HL-60/S4 treated with retinoic acid at 250 ng/mL for 4 days and 3 days (cell line): ENCODE data around the gene HPCA.
"Not testable (repeated sequence)": the region's sequence is repeated elsewhere in the genome, so short reads cannot be mapped to it uniquely, and the experiment has no call there.

Source experiments
- in situ Hi-C: fragments of 300-500 bp; cut with MboI; formaldehyde crosslinking; loops from 2 replicates; pipeline ENCODE4 v1.7.0; 2022; ENCODE audit warnings: low sequenced_read_pairs

HPCA gene

DNA sequence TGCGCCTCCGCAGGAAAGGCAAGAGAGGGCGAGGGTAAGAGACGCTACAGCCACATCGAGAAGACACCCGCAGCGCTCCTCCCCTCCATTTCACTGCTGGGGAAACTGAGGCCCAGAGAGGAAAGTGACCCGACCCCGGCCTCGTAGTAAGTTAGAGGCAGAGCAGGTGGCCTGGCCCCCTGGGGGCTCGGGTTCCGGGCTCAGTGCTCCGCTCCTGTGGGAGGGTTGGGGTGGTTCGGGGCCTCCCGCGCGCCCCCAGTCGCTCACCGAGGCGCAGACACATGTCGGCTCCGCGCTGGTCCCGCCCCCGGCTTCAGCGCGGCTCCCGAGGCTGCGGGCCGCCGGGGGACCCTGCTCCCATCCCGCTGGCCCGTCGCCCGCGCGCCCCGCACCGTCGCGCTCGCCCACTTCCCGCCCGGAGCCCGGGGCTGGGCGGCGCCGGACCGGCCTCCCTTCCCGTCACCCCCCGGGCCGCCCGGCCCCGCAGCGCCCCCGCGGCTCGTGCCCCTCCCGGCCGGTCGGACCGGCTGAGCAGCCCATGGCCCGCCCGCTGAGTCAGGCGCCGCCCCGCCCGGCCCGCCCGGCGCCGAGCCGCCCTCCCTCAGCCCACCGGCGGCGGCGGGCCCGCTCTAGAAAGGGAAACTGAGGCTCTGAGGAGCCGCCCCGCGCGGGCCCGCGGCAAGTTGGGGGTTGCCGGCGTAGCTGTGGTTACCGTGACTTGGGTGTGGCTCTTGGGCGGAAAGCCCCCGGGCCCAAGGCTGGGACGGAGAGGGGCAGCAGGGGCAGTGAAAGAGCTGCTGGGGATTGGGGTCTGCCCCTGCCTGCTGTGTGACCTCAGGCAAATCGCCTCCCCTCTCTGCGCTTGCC, 14.9 kb downstream of the HPCA start, which contains the start of gene TMEM54:
Gene TMEM54 (minus strand): TSS at position 434 of the 867 bp plus-strand sequence. CDS start 151 bp downstream, at position 283.
- in situ Hi-C loops = no loop called here

DNA sequence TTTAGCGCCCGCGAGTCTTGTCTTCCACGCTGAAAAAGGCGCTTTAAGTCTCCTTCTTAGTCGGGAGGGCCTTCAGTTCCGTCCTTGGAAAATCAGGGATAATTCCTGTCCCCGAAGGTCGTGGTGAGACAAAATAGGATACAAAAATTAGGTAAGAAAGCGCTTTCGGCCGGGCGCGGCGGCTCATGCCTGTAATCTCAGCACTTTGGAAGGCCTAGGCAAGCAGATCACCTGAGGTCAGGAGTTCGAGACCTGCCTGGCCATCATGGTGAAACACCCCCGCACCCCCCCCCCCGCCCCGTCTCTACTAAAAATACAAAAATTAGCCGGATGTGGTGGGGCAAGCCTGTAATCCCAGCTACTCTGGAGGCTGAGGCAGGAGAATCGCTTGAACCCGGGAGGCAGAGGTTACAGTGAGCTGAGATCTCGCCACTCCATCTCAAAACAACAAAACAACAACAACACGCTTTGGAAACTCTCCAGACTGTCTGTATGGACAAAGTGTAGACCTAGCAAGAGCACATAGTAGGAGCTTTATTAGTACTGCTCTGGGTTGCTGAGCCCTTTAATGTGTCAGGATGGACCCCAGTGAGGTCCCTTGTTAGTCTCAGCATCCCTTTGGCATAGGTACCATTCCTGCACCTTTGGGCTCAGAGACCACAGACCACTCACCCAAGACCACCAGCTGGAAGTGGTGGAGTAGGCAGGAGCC, 15.7 kb downstream of the HPCA start:
- in situ Hi-C loops = no loop called here

DNA sequence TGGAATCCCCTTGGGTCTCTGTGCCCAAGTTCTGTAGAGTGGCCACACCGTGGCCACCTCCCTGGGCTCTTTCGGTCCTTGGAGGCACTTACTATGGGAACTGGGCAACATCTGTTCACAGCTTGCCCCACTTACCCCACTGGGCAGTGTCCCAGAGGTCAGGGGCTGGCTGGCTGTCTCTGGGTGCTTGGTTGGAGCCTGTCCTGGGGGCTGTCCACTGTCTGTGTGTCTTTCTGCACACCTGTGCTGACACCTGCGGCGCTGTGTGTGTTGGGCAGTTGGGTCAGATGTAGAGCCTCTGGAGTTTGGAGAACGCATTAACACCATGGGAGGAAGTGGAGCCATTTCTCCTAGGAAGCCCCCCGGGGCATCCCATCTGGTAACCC, 16.2 kb downstream of the HPCA start:
- in situ Hi-C loops = no loop called here

DNA sequence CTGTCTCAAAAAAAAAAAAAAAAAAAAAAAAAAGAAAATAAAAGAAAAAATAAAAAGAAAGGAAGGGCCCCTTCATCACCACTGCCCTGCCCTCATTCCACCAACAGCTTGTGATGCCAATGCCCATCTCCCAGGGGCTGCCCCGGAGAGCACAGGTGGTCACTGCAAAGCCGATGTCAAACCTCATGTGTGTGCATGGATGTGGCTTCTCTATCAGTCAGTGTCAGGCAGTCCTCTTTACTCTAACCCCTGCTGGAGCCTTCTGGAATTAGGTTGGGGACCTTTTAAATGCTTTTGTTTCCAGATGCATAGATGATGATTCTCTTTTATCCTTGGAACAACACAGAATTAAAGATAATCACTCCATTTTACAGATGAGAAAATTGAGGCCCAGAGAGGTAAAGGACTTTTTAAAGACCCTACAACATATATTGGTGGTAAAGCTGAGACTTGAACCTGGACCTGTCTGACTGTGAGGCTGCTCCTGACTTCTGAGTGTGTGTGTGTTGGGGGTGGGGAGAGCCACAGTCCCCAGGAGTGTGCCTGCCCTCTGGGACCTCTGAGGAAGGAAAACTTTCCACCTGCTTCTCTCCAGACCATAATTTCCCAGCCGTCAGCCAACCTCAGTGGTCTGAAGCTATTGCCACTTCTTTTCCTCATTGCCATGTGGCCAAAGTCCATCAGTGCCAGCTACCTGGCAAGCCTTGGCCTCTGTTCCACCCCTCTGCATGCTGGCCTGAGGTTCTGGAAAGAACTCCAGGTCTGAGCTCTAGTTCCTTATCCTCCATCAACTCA, 17.9 kb downstream of the HPCA start:
- in situ Hi-C loops = no loop called here

DNA sequence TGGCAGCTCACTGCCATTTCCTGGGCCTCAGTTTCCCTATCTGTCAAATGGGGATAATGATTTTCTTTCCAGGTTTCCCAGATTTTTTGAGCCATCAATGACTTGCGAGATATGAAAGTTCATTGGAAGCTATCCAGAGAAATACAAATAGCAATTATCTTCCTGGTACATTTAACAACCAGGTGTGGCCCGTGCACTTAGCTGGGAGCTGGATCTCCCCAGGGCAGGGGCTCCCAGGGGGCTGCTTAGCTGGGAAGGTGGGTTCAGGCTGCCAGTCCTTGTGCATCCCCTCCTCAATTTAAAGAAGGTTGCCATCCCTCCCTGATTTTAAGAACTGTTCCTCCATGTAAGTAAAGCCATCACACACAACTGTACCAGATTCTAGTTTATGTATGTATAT, 18.5 kb downstream of the HPCA start:
- in situ Hi-C loops = no loop called here

DNA sequence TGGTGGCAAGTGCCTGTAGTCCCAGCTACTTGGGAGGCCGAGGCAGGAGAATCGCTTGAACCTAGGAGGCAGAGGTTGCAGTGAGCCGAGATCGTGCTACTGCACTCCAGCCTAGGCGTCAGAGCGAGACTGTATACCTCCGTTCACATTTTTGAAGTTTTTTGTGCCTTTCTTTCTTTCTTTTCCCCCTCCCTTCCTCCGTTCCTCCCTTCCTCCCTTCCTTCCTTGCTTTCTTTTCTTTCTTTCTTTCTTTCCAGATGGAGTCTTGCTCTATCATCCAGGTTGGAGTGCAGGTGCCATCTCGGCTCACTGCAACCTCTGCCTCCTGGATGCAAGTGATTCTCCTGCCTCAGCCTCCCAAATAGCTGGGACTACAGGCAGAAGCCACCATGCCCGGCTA, 19.3 kb downstream of the HPCA start:
- in situ Hi-C loops = not testable (repeated sequence)

DNA sequence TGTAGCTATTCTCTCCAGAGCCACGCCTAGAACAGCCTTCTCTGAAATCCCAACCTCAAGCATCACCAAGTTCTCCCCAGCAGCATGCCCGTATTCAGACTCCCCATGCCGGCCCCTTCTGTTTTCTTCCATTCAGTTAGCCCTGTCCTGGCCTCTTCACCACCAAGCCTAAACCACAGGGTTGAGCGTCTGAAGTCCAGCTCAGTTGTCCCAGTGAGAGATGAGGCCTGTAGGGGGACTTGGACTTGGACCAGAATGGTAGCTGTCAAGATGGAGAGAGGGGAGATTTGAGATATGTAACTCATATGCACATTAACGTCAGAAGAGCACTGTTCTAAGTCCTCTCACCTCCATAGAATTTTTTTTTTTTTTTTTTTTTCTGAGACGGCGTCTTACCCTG, 20.4 kb downstream of the HPCA start:
- in situ Hi-C loops = no loop called here

DNA sequence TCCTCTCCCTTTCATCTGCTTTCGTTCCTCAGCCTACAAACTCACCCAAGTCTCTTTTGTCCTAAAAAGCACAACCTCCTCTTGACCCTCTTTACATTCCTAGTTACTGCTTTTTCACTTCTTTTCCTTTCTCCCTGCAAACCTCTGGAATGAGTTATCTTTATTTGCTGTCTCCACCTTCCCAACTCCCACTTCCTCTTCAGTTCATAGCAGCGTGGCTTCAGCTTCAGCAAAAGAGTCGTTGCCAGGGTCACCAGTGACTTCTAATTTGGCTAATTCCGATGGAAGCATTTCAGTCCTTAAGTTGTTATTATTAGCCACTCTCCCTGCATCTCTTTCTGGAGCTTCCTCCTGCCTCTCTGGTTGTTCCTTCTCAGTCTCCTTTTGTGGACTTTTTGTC, 21.1 kb downstream of the HPCA start:
- in situ Hi-C loops = no loop called here

DNA sequence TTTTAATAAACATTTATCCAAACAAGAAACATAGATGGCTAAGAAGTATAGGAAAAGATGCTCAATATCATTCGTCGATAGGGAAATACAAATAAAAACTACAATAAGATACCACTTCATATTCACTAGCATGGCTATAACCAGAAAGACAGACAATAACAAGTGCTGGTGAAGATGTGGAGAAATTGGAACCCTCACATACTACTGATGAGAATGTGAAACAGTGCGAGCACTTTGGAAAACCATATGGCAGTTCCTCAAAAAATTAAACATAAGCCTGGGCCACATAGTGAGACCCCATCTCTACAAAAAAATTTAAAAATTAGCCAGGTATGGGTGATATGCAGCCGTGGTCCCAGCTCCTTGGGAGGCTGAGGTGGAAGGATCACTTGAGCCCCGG, 24.0 kb downstream of the HPCA start:
- in situ Hi-C loops = no loop called here

DNA sequence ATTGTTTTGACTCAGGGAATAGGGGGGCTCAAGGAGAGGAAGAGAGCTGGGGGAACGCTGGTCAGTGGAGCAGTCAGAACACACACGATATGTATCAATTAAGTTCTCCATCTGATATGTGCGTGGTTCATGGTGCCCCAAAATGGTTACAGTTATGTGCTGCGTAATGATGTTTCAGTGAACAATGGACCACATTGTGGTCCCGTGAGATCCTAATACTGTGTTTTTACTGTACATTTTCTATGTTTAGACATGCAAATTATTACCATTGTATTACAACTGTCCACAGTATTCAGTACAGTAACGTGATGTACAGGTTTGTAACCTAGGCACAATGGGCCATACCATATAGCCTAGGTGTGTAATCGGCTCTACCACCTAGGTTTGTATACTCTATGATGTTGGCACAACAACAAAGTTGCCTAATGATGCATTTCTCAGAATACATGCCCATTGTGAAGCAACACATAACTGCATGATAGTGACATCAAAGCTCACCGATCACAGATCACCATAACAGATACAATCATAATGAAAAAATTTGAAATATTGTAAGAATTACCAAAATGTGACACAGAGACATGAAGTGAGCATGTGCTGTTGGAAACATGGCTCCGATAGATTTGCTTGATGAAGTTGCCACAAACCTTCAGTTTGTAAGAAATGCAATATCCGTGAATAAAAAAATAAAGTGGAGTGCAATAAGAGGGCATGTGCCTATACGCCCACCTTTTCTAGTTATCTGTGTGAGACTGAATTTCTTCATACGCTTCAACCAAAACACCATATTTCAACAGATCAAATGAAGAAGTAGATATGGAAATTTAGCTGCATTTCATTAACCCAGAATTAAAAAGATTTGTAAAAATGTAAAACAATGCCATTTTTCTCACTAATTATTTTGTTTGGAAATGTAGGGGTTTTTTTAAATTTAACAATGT, 29.7 kb downstream of the HPCA start:
- in situ Hi-C loops = no loop called here

DNA sequence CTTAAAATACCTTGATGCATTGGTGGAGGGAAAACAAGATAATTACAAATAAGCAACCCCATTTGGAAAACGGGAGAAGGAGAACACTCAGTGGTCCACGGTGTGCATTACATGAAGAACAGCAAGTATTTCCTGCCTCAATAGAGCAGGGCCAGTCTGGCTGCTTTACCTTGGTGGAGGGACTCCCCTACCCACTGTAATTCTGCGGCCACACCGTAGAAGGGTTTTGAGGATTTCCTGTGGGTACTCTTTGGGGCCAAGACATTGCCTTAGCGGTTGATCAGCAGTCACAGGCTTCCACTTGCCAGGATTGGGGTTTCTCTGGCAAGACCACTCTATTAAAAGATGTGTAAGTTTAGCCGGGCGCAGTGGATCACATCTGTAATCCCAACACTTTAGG, 31.2 kb downstream of the HPCA start:
- in situ Hi-C loops = no loop called here

DNA sequence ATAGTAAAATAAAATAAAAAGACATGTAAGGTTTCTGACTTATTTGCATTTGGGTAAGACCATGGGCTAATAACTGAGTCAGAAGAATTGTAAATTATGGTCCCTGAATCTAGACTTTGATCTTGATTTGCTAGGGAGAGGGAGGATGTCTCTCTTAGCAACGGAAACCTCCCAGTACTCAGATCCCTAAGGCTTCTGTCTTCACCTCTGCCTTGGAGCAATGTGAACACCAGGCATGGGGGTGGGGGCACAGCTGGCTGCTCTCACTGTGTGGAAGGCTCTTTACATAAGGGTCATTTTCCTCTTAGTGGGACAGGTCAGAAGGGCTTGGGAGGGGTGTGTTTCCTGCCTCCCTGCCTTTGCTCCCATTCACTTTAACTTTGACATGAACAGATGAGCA, 31.9 kb downstream of the HPCA start:
- in situ Hi-C loops = no loop called here

DNA sequence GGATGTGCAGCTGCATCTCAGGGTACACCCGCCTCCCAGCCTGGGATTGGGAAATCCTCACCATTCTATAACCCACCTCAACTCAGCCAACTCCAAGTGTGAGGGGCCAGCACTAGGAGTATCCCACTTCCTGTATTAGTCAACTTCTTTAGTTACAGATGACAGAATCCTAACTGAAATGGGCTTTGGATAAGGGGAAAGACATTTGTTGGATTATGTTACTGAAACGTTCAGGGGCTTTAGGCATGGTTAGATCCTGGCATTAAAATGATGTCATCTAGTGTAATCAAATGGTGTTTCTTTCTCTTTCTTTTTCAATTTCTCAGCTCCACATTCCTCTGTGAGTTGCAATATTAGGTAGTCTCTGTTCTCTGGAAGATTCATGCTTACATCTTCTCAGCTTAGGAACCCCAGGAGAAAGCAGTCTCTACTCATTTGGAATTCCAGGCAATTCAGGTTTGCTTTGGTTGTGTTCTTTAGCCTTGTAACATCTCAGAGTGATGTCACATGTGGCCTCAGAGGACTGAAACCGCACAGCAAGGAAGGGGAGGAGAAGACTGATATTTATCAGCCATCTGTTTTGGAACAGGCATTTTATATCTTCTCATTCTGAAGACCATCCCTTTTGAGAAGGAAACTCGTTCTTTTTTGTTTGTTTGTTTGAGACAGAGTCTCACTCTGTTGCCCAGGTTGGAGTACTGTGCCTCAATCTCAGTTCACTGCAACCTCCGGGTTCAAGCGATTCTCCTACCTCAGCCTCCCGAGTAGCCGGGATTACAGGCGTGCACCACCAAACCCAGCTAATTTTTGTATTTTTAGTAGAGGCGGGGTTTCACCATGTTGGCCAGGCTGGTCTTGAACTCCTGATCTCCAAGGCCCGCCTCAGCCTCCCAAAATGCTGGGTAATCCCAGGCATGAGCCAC, 33.8 kb downstream of the HPCA start:
- in situ Hi-C loops = no loop called here

DNA sequence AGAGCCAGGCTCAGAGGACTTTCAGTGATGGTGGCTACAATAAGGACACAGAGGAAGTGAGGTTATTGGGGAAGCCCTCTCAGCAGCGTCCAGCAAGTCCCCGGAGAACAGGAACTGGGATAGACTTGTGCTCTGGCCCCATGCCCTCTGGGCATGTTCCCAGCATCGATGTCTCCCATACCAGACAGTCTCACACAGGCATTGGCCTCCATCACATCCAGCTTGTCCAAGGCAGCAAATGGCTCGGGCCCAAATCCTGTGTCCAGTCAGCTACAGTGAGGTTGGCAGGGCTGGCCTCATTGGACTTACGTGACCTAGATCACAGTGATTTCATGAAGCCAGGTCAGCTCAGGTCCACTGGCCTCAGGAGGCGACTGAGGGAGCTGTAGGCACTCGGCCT, 34.5 kb downstream of the HPCA start:
- in situ Hi-C loops = no loop called here

DNA sequence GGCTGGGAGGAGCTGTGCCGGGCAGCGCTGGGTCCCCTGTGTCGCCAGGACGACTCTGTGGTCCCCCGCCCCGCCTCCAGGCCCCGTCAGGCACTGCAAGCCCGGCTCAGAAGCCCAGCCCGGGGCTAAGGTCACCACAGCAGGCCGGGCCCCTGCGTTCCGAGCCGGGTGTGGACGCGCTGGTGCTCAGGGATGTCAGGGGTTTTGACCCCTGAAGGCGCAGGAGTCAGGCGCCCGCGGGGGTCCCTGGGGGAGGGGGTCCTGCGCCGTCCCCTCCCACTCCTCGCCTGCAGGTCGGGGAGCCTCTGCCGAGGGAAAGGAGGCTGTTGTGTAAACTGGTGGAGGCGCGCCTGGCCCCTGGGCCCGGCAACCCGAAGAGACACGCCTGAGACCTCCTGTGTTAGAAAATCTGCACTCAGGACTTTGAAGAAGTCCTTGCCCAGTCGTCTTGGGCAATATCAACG, 38.6 kb downstream of the HPCA start:
- in situ Hi-C loops = no loop called here

DNA sequence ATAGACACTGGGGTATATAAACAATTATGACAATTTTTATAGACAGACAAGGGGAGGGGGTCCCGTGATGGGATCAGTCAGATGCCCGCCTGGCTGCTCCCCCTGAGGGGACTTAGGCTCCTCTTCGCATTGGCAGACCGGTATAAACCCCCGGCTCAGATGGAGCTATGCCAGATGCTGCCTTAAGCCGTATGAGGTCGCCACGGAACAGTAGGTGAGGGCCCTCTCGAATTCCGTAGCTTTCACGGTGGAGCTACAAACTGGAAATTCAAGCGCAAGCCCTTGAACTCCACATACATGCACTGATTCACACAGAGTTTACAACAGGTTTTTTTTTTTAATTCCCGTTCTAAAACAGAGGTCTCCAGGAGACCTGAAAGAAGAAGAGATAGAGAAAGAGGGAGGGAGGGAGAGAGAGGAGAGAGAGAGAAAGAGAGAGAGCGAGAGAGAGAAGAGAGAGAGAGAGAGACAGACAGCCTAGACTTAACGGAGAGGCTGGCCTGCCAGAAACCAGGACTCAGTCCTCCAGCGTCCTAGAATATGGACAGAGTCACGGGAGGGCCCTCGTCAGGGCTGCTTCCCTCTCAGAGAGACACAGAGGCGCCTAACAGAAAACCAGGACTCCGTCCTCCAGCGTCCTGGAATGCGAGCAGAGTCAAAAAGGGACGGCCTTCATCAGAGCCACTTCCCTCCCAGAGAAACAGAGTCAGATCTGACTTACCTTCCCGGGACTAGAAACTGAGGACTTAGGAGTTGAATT, 39.3 kb downstream of the HPCA start:
- in situ Hi-C loops = no loop called here

DNA sequence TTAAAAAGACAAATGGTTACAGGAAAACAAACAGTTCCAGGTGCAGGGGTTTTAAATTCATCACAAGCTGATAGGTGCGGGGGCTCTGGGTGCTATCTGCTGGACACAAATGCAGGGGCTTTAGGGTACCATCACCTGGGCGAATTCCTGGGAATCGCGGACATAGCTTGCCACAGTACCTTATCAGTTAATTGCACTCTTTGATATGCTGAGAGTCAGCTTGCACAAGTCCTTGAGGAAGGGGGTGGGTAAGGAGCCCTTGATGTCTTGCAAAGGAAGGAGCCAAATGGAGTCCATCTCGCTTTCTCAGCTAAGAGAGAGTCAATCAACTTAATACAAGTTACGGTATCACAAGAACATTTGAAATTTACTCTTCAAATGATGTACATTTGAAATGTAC, 40.3 kb downstream of the HPCA start:
- in situ Hi-C loops = no loop called here

DNA sequence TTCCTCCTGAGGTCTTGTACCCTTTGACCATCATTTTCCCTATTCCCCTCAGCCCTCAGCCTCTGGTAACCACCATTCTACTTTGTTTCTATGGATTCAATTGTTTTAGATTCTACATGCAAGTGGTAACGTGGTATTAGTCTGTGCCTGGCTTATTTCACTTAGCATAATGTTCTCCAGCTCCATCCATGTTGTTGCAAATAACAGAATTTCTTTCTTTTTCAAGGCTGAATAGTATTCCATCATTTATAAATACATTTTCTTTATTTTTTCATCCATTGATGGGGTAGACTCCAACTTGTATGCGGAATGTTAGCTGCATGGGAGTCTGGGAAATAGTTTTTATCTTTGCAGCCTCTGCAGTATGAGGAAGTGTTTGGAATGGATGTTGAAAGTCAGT, 41.1 kb downstream of the HPCA start:
- in situ Hi-C loops = no loop called here

DNA sequence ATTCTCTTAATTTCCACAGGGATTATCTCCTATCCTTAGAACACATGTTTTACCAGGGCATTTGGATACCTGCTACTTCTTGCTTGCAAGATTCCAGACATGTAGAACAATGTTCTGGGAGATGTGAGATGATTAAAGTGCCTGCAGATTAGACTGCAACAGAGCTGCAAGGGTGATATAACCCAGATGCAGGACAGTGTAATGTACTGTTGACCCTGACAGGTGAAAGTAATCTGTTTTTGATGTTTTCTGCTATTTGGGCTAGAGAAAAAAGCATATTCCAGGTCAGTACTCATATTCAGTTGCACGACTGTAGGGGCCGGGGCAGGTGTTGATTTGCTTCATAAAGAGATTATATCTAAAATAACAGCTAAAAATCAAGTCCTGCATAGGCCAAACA, 42.0 kb downstream of the HPCA start:
- in situ Hi-C loops = no loop called here
